NCI-H446 (cell line): ENCODE data around the gene ERICH3.

Experiments used
- DNase-seq, 2 experiments: peaks; one replicate each; lab custom pipeline; 2025; lab: John Stamatoyannopoulos, UW

Gene ERICH3

GRCh38 chr1:74591949-74592348 is 81.6 kb downstream of the ERICH3 start:
- DNase-seq, result no peak

GRCh38 chr1:74590288-74590687 is 83.3 kb downstream of the ERICH3 start:
- DNase-seq, result no peak

GRCh38 chr1:74587888-74588287 is 85.7 kb downstream of the ERICH3 start:
- no peak for DNase-seq

- DNase-seq, result no peak
These were observed 87.2 kb downstream of the ERICH3 start for GRCh38 chr1:74586253-74586897.

GRCh38 chr1:74584185-74584584 is 89.4 kb downstream of the ERICH3 start:
- no peak for DNase-seq

- no peak for DNase-seq
These were observed 90.2 kb downstream of the ERICH3 start for GRCh38 chr1:74583397-74583796.

- no peak for DNase-seq
These were observed 94.2 kb downstream of the ERICH3 start for GRCh38 chr1:74579425-74579824.

GRCh38 chr1:74578101-74578500 is 95.5 kb downstream of the ERICH3 start:
- no peak for DNase-seq

GRCh38 chr1:74571891-74572290 is 101.7 kb downstream of the ERICH3 start:
- DNase-seq, result no peak

- DNase-seq, result no peak
These were observed 102.1 kb downstream of the ERICH3 start for GRCh38 chr1:74571493-74571800.

GRCh38 chr1:74570797-74571492 is 102.6 kb downstream of the ERICH3 start:
- DNase-seq, result no peak

- DNase-seq, result peak; percentile 8 to 47
These were observed 123.7 kb downstream of the ERICH3 start for GRCh38 chr1:74549932-74550331.

- no peak for DNase-seq
These were observed 124.4 kb downstream of the ERICH3 start for GRCh38 chr1:74548961-74549750.

GRCh38 chr1:74545821-74546220 is 127.8 kb downstream of the ERICH3 start:
- no peak for DNase-seq

- peak in 1 of 2 experiments; percentile 56 for DNase-seq
These were observed 139.4 kb downstream of the ERICH3 start for GRCh38 chr1:74534241-74534640.

- no peak for DNase-seq
These were observed 141.8 kb downstream of the ERICH3 start for GRCh38 chr1:74531796-74532195.

- peak in 1 of 2 experiments; percentile 18 for DNase-seq
These were observed 142.7 kb downstream of the ERICH3 start for GRCh38 chr1:74530892-74531291.

GRCh38 chr1:74528123-74528522 is 145.5 kb downstream of the ERICH3 start:
- no peak for DNase-seq

GRCh38 chr1:74526708-74527107 is 146.9 kb downstream of the ERICH3 start:
- DNase-seq, result no peak

GRCh38 chr1:74523873-74524480 is 149.6 kb downstream of the ERICH3 start:
- no peak for DNase-seq

- DNase-seq, result no peak
These were observed 151.4 kb downstream of the ERICH3 start for GRCh38 chr1:74522148-74522547.
